ENCODE data around the gene RABGAP1.
A peak's percentile ranks its signal among the peaks of the same experiment; 100 is the strongest.

RABGAP1 gene

GRCh38 chr9:122944960-122945888, 4.4 kb downstream of the RABGAP1 start:
- DNase-seq: no peak

DNA sequence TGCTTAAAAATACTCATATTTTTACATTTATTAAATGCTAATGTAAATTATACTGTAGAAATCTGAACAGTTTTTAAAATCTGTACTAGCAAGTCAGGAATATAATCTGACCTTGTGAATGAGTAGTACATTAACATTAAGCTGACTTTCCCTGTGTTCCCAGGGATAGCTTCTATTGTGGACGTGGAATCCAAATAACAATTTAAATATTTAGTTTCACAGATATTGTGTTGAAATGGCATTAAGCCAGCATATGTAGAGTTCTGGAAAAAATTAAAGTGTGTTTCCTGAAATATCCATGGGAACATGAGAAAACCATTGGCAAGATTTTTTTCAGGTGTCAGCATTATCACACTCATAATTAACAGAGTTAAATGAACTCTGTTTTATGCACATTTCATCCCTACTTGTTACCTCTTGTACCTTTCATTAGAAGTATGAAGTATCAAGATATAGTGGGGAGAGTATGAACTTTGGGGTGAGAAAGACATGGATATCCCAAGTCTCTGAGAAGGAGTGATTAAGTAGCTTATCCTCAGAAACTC, 5.7 kb downstream of the RABGAP1 start:
- no peak for DNase-seq

DNA sequence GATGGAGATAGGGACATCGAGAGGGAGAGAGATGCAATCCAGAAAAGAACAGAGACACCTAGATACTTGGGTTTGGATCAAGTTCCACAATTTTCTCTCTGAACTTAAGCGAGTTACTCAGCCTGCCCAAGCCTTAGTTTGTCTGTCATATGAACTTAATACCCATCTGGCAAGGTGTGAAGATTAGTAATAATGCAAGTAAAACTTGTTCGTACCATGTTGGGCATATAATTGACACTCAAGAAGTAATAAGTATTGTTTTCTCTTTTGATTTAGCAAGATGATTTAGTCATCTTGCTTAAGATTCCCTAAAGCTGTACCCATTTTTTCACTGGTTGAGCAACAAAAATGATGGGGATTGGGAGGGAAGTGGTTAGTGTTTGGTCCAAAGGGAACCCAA, 7.5 kb downstream of the RABGAP1 start:
- no peak for DNase-seq

DNA sequence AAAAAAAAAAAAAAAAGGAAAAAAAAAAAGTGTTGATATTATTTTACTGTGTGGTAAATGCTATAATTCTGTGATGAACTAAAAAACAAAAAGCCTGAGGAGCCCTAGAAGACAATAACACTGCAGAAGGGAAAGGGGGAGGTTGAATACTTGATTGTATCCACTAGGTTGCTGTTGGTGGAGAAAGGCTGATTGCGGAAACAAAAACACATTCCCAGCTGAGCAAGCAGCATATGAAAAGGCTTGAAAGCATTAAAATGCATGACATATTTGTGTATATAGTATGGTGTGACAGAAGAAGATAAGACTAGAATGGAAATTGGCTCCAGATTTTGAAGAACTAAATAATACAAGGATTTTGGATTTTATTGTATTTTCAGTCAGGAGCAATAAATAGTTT, 8.9 kb downstream of the RABGAP1 start:
- DNase-seq: no peak

- no peak for DNase-seq
Measured at GRCh38 chr9:122950263-122950662, 9.4 kb downstream of the RABGAP1 start.

- no peak for DNase-seq
Measured at GRCh38 chr9:122951056-122951455, 10.2 kb downstream of the RABGAP1 start.

GRCh38 chr9:122954253-122954691, 13.5 kb downstream of the RABGAP1 start:
- DNase-seq: no peak

- DNase-seq: no peak
Measured at GRCh38 chr9:122955961-122956360, 15.1 kb downstream of the RABGAP1 start.

DNA sequence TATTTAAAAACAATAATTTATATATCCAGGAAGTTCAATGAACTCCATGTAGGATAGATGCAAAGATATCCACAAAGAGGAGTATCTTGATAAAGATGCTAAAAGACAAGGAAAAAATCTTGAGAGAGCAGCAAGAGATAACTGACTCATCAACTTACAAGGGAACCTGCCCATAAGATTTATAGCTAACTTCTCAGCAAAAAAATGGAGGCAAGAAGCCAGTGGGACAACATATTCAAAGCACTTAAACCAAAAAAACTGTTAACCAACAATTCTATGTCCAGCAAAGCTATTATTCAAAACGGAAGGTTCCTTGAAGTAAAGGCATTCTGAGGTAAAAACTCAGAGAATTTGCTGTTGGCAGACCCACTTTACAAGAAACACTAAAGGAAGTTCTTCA, 20.3 kb downstream of the RABGAP1 start:
- no peak for DNase-seq

DNA sequence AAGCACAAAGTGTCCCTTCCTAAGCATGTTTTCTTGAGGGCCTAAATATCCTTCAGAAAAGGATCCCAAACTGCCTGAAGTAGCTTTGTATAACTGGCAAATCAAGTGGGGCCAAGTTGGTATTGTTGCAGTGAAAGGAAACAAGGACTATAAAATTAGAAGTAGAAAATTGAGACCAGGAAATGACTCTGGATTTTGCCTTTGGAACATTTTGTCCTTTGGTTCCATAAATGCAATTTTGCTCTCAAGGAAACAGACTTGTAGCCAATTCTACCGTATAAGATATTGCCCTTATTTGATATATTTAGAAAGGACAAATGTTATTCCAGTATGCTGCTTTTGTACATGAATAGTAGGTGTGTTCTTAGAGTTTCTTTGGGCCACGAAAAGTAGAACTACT, 34.4 kb downstream of the RABGAP1 start:
- DNase-seq: no peak

- no peak for DNase-seq
Measured at GRCh38 chr9:122978601-122979000, 37.8 kb downstream of the RABGAP1 start.

DNA sequence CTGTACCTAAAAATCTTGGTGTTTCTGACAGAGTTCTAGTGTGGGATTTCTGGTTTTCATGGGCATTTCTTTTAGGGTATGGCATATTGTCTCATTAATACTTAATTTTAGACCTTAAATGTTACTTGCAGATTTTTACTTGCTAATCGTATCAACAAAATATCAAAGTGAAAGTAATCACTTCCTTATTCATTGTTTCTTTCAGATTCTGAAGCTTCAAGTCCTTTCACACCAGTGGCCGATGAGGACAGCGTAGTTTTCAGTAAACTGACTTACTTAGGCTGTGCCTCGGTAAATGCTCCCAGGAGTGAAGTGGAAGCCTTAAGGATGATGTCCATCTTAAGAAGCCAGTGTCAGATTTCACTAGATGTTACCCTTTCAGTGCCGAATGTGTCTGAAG, 45.2 kb downstream of the RABGAP1 start:
- DNase-seq: no peak

DNA sequence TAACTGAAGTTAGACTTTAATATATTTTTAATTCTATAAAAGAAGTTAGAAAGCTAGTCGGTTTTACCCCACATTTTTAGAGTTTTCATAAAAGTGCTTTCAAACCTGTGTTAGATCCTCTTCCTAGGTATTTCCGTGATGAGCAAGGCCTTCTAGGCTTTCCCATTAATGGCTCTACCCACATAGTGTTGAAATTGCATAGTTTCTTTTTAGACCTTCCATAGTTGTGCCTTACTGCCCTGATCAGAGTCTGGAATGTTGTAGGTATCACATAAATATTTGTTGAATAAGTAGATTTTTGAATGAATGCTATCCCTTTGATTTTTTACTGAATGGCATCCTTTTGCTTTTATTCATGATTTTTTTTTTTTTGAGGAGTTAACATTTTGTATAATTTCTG, 47.3 kb downstream of the RABGAP1 start:
- no peak for DNase-seq

- DNase-seq: no peak
Measured at GRCh38 chr9:122988920-122989621, 48.3 kb downstream of the RABGAP1 start.

- DNase-seq: peak in 1 of 2 experiments; percentile 3
Measured at GRCh38 chr9:122991370-122991830, 50.6 kb downstream of the RABGAP1 start.

DNA sequence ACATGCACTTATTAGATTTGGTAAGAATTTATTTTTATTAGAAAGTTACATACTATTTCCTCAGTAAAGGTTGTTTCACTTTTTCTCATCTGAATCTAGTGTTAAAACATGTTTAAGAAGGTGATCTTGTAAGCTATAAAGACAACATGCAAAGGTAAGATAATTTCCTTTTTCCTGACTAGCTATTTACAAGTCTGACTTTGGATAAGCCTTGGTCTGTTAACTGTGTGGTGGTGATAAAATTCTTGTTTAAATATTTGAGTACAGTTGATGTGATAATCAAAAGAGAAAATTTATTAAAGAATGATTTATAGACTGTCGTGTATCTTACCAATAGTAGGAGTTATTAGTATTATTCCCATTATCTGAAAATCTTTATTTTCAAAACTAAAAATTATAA, 55.8 kb downstream of the RABGAP1 start:
- no peak for DNase-seq

DNA sequence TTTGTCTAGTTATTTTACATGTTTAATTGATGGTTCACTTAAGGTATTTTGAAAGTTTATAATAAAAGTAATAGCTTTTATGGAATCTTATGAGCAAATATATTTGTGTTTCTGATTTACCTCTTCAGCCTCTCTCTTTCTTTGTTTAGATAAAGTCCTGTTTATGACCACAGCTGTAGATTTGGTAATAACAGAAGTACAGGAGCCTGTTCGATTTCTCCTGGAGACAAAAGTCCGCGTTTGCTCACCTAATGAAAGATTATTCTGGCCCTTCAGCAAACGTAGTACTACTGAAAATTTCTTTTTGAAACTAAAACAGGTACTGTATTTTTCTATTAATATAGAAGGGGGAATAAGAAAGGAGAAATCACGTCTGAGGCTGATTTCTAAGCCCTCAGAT, 57.6 kb downstream of the RABGAP1 start:
- DNase-seq: no peak

DNA sequence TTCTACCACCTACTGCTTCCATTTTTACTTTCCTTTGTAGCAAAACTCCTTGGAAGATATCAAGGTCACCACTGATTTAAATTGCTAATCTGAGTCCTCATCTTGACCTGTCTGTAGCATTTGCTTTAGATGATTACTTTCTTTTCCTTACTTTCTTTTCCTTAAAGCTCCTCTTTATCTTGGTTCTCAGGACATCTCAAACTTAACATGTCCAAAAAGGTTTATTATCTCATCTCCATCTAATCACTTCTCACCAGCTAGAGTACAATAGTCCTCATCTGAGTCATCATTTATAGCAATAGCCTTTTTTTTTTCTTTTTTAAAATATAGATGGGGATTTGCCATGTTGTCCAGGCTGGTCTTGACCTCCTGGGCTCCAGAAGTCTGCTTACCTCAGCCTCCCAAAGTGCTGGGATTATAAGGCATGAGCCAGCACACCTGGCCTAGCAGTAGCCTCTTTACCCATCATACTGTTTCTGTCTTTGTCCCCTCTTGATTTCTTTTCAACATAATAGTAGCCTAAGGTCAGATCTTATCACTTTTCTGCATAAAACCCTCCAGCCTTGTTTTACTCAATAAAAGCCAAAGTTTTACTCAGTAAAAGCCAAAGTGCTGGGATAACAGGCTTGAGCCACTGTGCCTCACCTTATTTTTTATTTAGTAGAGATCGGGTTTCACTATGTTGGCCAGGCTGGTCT, 59.7 kb downstream of the RABGAP1 start:
- DNase-seq: no peak

- DNase-seq: no peak
Measured at GRCh38 chr9:123002754-123003153, 61.9 kb downstream of the RABGAP1 start.

GRCh38 chr9:123003466-123003865, 62.6 kb downstream of the RABGAP1 start:
- no peak for DNase-seq

DNA sequence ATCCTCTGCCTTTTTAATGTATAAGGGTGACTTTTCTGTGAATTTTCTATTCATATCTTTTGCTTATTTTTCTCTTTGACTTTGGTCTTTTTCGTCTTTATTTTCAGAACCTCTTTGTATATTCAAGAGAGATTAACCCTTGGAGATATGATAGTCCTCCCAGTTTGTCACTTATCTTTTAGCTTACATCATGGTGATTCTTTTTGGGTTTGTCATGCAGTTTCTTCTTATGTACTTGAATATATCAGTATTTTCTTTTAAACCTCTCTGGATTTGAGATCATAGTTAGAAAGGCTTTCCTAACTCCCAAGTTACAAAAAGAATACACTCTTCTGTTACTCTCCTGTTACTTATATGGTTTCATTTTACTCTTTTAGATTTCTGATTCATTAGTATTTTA, 65.1 kb downstream of the RABGAP1 start:
- no peak for DNase-seq

GRCh38 chr9:123007269-123007668, 66.4 kb downstream of the RABGAP1 start:
- no peak for DNase-seq

- no peak for DNase-seq
Measured at GRCh38 chr9:123008909-123009308, 68.1 kb downstream of the RABGAP1 start.

Data from NCI-H526 (cell line).